NCI-H146 (cell line): ENCODE data around the gene GPR37.

ENCODE experiments used
- DNase-seq: peaks from one replicate; lab custom pipeline; 2025; lab: John Stamatoyannopoulos, UW

GPR37 gene

GRCh38 chr7:124779620-124780019 lies 14.0 kb upstream of the GPR37 start:
- DNase-seq = no peak

- no peak for DNase-seq
These were observed 13.6 kb upstream of the GPR37 start for GRCh38 chr7:124779194-124779593.

- no peak for DNase-seq
These were observed 11.7 kb upstream of the GPR37 start for GRCh38 chr7:124777268-124777667.

GRCh38 chr7:124776153-124776552 lies 10.6 kb upstream of the GPR37 start:
- DNase-seq = peak; percentile 1

- no peak for DNase-seq
These were observed 9.8 kb upstream of the GPR37 start for GRCh38 chr7:124775422-124775821.

- DNase-seq = no peak
These were observed 8.3 kb upstream of the GPR37 start for GRCh38 chr7:124773938-124774337.

GRCh38 chr7:124773339-124773738 lies 7.7 kb upstream of the GPR37 start:
- no peak for DNase-seq

GRCh38 chr7:124769136-124769535 lies 3.5 kb upstream of the GPR37 start:
- DNase-seq = no peak

GRCh38 chr7:124768525-124768924 lies 2.9 kb upstream of the GPR37 start:
- no peak for DNase-seq

- DNase-seq = no peak
These were observed 668 bp downstream of the GPR37 start for GRCh38 chr7:124764847-124765400.

- DNase-seq = no peak
These were observed 1.3 kb downstream of the GPR37 start for GRCh38 chr7:124764051-124764846.

- DNase-seq = no peak
These were observed 2.9 kb downstream of the GPR37 start for GRCh38 chr7:124762611-124763143.

- no peak for DNase-seq
These were observed 4.4 kb downstream of the GPR37 start for GRCh38 chr7:124761164-124761715.

GRCh38 chr7:124758327-124758726 lies 7.3 kb downstream of the GPR37 start:
- no peak for DNase-seq

- DNase-seq = no peak
These were observed 10.9 kb downstream of the GPR37 start for GRCh38 chr7:124754576-124755268.

GRCh38 chr7:124752310-124752709 lies 13.3 kb downstream of the GPR37 start:
- DNase-seq = no peak

- no peak for DNase-seq
These were observed 14.6 kb downstream of the GPR37 start for GRCh38 chr7:124751027-124751426.

- DNase-seq = no peak
These were observed 18.5 kb downstream of the GPR37 start for GRCh38 chr7:124747072-124747471.

GRCh38 chr7:124738639-124739038 lies 27.0 kb downstream of the GPR37 start:
- DNase-seq = no peak

GRCh38 chr7:124737760-124738300 lies 27.8 kb downstream of the GPR37 start:
- no peak for DNase-seq

GRCh38 chr7:124728610-124729009 lies 37.0 kb downstream of the GPR37 start:
- DNase-seq = no peak

GRCh38 chr7:124724507-124725192 lies 40.9 kb downstream of the GPR37 start:
- no peak for DNase-seq
